ENCODE measurements around the gene OXTR. TPM values are rescaled to one million over a fixed set of nuclear protein-coding genes. Genes with fewer than 3 reads are reported as not detected.

Gene OXTR
- total RNA-seq, 1 donor from 2014 or later, result 1.4 TPM

DNA sequence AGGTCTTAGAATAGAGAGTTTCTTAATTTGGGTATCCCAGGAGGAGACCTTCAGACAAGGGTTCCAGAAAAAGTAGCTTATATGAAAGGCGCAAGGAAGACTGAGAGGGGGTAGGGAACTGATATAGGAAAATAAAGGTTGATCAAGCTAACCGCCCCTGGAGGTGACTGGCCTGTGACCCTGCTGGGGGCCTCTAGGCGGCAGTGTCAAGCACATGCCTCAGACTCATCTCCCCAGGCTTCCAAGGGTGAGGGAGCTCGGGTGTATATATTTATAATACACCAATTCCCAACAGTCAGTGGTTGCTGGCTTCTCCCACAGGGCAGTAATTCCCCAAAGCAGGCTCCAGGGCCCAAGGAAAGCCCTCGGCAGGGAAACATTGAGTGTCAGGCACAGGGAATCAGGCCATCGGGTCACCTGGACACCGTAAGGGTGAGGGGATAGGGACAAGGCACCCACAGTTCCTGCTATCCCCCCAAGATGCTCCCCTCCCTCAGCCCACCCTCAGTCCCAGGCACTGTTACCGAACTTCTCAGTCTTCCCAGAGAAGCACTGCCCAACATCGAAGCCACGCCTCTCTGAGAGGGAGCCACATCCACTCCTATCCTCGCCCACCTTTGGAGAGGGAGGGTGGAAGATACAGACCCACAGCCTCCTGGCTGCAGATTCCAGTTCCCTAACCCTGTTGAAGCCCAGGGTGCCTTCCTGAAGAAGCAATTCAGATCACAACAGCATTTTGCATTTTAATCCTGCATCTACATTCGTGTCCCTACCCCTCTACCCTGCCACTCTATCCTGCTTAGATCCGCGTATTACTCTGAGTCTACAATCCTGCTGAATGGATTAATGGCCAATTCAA is 55.3 kb downstream of the OXTR start:
- intact Hi-C loops (cut with micrococcal nuclease), result no loop called here

DNA sequence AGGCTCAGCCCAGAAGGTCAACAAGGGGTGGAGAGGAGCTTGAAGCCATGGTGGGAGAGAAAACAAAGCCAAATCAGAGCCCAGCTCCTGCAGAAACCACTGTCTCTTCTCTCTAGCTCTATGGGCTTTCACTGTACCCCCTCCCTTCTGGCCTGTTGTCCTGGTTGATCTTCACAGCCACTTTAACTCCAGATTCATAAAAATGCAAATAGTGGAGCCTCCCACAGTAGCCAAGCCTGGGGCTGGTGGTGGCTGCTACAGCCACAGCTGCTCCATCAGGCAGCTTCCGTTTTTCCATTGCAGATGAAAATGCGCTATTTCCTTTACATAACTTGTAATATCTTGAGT is 56.5 kb downstream of the OXTR start:
- intact Hi-C loops (cut with micrococcal nuclease), result no loop called here

DNA sequence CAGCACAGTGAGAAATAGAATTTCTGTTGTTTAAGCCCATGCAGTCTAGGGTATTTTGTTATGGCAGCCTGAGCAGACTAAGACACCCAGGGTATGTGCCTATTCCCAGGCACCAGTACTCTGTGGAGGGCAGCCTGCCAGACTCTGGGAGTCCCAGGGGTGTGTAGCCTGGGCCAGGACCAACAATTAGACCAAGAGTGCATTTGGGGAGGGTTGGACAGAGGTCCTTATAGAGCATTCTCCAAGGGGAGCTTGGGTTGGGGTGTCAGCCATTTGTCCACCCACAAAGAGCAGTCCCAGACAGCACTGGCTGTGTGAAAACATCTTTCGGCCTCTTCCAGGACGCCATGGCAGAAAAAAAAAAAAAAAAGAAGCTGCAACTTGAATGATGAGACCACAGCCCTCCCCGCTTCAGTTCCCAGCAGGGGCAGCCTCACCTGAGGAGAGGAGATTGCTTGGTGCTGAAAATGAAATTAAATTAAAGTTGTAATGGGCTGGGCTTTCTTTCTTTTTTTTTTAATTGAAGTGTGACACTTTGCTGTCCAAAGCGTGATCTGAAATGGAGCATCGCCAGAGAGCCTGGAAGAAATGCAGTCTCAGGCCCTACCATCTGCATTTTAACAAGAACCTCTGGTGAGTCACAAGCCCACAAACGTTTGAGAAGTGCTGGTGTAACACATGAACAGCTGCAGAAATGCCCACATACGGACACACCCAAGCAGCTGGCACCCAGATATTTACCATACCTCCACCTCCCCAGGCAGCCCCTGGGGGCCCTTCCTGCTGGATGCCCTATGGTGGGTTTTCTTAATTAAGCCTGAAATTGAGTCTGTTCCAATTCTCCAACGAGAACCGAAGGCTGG is 57.1 kb downstream of the OXTR start:
- intact Hi-C loops (cut with micrococcal nuclease), result no loop called here

DNA sequence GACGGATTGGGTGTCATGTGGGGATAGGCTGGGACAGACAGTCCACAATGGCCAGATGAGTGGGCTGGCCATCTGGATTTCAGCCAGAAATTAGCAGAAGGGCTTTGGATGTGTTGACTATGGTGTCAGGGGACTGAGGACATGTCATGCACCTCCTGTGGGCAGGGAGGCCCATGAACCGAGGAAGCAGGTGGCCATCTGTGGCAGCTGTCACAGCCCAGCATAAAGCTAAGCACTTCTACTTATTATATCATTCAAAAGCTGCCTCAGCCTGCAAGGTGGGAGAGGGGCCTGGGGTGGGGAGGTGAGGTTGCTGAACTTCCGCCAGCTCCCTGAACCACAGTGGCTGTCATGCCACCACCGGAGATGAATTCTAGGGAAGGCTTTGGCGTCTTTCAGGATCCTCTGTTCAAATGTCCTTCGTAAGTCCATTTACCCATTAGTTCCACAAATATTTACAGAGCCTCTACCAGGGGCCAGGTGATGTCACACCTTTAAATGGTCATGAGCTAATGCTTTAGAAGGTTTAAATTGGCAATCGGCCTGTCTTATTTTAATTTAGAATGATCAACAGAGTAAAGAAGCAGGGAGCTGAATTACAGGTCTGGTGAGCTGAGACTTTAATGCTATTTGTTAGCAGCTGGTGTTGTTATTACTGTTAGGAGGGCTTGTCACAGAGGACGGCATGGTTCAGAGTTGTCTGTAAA is 59.5 kb downstream of the OXTR start:
- intact Hi-C loops (cut with micrococcal nuclease), result no loop called here

DNA sequence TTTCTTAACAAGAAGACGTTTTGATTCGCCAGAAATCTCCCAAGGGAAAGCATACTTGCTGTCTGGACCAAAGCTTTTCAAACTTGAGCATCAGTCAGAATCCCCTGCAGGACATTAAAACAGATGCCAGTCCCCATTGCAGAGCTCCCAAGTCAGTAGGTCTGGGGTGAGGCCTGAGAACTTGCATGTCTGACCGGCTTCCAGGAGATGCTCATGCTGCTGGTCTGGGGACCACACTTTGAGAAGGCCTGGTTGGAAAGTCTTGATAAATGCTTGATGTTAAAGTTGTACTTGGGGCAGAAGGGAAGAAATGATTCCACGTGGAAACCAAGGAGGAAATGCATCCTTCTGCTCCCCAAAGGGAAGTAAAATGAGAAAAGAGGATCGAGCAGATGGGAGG is 60.1 kb downstream of the OXTR start:
- intact Hi-C loops (cut with micrococcal nuclease), result no loop called here

DNA sequence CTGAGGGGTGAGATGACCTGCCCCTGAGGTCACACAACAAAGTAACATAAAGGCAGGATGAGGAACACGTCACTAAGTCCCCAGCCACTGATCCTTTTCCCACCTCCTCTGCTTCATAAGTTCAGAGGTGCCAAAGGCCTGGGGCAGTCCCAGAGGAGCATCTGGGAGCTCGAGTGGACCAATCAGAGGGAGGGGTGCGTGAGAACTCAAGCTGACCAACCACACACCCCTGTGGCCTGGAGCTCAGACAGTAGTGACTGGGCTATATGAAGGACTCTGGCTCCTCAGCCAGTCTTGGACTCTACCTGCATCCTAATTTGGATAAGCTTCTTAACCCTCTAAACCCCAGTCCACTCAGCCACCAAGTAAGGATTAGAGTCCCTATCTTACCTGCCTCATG is 63.8 kb downstream of the OXTR start:
- intact Hi-C loops (cut with micrococcal nuclease), result no loop called here

DNA sequence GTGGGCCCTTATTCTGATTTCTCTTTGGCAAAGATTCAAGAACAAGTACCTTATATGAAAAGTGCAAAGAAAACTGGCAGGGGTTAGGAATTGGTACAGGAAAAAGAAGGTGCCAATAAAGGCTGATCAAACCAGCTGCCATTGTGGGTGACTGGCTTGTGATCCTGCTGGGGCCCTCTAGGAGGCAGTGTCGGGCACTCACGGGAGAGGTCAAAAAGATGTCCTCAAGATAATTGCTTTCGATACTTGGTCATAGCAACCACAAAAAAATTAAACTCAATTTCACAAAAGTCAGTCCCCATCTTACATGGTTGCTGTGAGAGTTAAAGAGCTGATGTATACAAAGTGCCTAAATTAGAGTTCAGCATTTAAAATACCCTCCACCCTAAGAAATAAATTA is 66.9 kb downstream of the OXTR start:
- intact Hi-C loops (cut with micrococcal nuclease), result no loop called here

Other genes starting within 250 kb of the OXTR start
- gene SSUH2, start 124.8 kb downstream of the OXTR start, total RNA-seq, result 0.27 and 0.43 TPM in 2 replicates
- gene CAV3, start 35.8 kb downstream of the OXTR start, total RNA-seq, result not detected in 2 replicates
- gene RAD18, start 193.9 kb upstream of the OXTR start, total RNA-seq, result 34.5 and 35.0 TPM in 2 replicates